Measurements from ENCODE around the gene CFAP74. TPM values are rescaled to one million over a fixed set of nuclear protein-coding genes. Genes with fewer than 3 reads are reported as not detected.

The CFAP74 gene
- total RNA-seq, 3 donors from 2014 or later, result 0.29 to 0.98 TPM; not detected in 1

GRCh38 chr1:2041305-2041704 is 37.7 kb upstream of the CFAP74 start:
- H3K27ac ChIP-seq, result no peak overlapping the region
- DNase-seq (ENCODE audit: low spot score in 2 of 2), result no peak
- TF ChIP-seq POLR2AphosphoS5 (IDR thresholded peaks at IDR 0.05) (no peak), POLR2A (IDR thresholded peaks at IDR 0.05) (no peak), CTCF (IDR thresholded peaks at IDR 0.05) (no peak)
- H3K4me1 ChIP-seq, result peaks cover 0 to 3% of the 10 kb centered on the region in 2 donors
- H3K4me3 ChIP-seq, result no peak overlapping the region
- peaks cover 0 to 7% of the 10 kb centered on the region in 2 donors for H3K9me3 ChIP-seq
- intact Hi-C loops (cut with DNase I; ENCODE audit: low total_unique reads), result loop anchor here (5.0 kb wide), 1 partner anchor 94 kb away; no protein-coding TSS in a partner anchor
- H3K36me3 ChIP-seq, result no peaks in the 10 kb centered on the region
- H3K27me3 ChIP-seq, result no peaks in the 10 kb centered on the region

- DNase-seq (ENCODE audit: low spot score in 2 of 2), result no peak
- peaks cover 0 to 7% of the 10 kb centered on the region in 2 donors for H3K9me3 ChIP-seq
- H3K27me3 ChIP-seq, result no peaks in the 10 kb centered on the region
- H3K4me1 ChIP-seq, result no peaks in the 10 kb centered on the region
- intact Hi-C loops (cut with DNase I; ENCODE audit: low total_unique reads), result no loop called here
- TF ChIP-seq POLR2AphosphoS5 (IDR thresholded peaks at IDR 0.05), result no peak
- no peak for TF ChIP-seq CTCF (IDR thresholded peaks at IDR 0.05)
- TF ChIP-seq POLR2A (IDR thresholded peaks at IDR 0.05), result no peak
- no peak overlapping the region for H3K27ac ChIP-seq
- no peaks in the 10 kb centered on the region for H3K36me3 ChIP-seq
- H3K4me3 ChIP-seq, result no peak overlapping the region
These were observed 35.7 kb upstream of the CFAP74 start for GRCh38 chr1:2039251-2039650.

- no peak overlapping the region for H3K27ac ChIP-seq
- no peaks in the 10 kb centered on the region for H3K36me3 ChIP-seq
- H3K4me3 ChIP-seq, result no peak overlapping the region
- TF ChIP-seq POLR2A (IDR thresholded peaks at IDR 0.05), result no peak
- no peak for TF ChIP-seq POLR2AphosphoS5 (IDR thresholded peaks at IDR 0.05)
- no peak for TF ChIP-seq CTCF (IDR thresholded peaks at IDR 0.05)
- no peaks in the 10 kb centered on the region for H3K4me1 ChIP-seq
- intact Hi-C loops (cut with DNase I; ENCODE audit: low total_unique reads), result no loop called here
- H3K9me3 ChIP-seq, result peaks cover 0 to 7% of the 10 kb centered on the region in 2 donors
- no peak for DNase-seq (ENCODE audit: low spot score in 2 of 2)
- H3K27me3 ChIP-seq, result no peaks in the 10 kb centered on the region
These were observed 34.6 kb upstream of the CFAP74 start for GRCh38 chr1:2038229-2038628.

- H3K9me3 ChIP-seq, result peaks cover 0 to 7% of the 10 kb centered on the region in 2 donors
- no peaks in the 10 kb centered on the region for H3K27me3 ChIP-seq
- H3K36me3 ChIP-seq, result no peaks in the 10 kb centered on the region
- H3K27ac ChIP-seq, result no peak overlapping the region
- DNase-seq (ENCODE audit: low spot score in 2 of 2), result no peak
- intact Hi-C loops (cut with DNase I; ENCODE audit: low total_unique reads), result no loop called here
- H3K4me3 ChIP-seq, result no peak overlapping the region
- H3K4me1 ChIP-seq, result no peaks in the 10 kb centered on the region
- TF ChIP-seq POLR2AphosphoS5 (IDR thresholded peaks at IDR 0.05) (no peak), POLR2A (IDR thresholded peaks at IDR 0.05) (no peak), CTCF (IDR thresholded peaks at IDR 0.05) (no peak)
These were observed 33.9 kb upstream of the CFAP74 start for GRCh38 chr1:2037314-2037979.

- Histone ChIP-seq H3K9me3 (peaks cover 0 to 7% of the 10 kb centered on the region in 2 donors), H3K4me1 (no peaks in the 10 kb centered on the region), H3K27me3 (no peaks in the 10 kb centered on the region), H3K27ac (no peak overlapping the region), H3K36me3 (no peaks in the 10 kb centered on the region), H3K4me3 (no peak overlapping the region)
- TF ChIP-seq POLR2AphosphoS5 (IDR thresholded peaks at IDR 0.05) (no peak), POLR2A (IDR thresholded peaks at IDR 0.05) (no peak), CTCF (IDR thresholded peaks at IDR 0.05) (no peak)
- no peak for DNase-seq (ENCODE audit: low spot score in 2 of 2)
- intact Hi-C loops (cut with DNase I; ENCODE audit: low total_unique reads), result no loop called here
These were observed 32.7 kb upstream of the CFAP74 start for GRCh38 chr1:2036287-2036686.
